ENCODE measurements around the gene TBC1D13.
"Not testable (repeated sequence)": the region's sequence is repeated elsewhere in the genome, so short reads cannot be mapped to it uniquely, and the experiment has no call there.

TBC1D13 gene

GRCh38 chr9:128847803-128848202, 60.8 kb downstream of the TBC1D13 start:
- no peak for DNase-seq

GRCh38 chr9:128851024-128851423, 64.0 kb downstream of the TBC1D13 start:
- DNase-seq, result not testable (repeated sequence)

DNA sequence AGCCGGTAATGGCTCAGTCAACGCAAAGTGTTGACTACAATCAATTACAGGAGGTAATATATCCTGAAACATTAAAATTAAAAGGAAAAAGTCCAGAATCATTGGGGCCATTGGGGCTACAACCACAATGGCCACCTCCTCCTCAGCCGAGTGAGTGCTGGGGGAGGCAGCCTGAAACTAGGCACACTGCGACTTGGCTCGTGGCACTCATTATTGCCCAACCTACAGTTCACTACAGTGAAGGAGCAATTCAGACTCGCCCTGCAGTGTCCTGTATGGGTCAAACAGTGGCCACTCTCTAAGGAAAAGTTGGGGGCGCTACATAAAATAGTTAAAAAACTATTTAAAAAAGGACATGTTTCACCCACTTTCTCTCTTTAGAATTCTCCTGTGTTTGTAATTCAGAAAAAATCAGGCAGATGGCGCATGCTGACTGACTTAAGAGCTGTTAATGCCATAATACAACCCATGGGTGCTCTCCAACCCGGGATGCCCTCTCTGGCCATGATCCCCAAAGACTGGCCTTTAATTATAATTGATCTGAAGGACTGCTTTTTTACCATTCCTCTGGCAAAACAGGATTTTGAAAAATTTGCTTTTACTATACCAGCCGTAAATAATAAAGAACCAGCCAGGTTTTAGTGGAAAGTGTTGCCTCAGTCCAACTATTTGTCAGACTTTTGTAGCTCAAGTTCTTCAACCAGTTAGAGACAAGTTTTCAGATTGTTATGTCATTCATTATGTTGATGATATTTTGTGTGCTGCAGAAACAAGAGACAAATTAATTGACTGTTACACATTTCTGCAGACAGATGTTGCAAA, 64.9 kb downstream of the TBC1D13 start:
- DNase-seq, result peak; percentile 33

GRCh38 chr9:128852646-128853045, 65.6 kb downstream of the TBC1D13 start:
- not testable (repeated sequence) for DNase-seq

GRCh38 chr9:128854454-128854853, 67.4 kb downstream of the TBC1D13 start:
- DNase-seq, result not testable (repeated sequence)

GRCh38 chr9:128858476-128858875, 71.4 kb downstream of the TBC1D13 start:
- DNase-seq, result not testable (repeated sequence)
